IMR-90 (cell line): Measurements from ENCODE around the gene MRPL47. TPM values are rescaled to one million over a fixed set of nuclear protein-coding genes. Genes with fewer than 3 reads are reported as not detected.

ENCODE experiments used
- ATAC-seq: fragments of 200-7000 bp; cut with Tn5 transposase; 2 replicates; pipeline ENCODE4 v1.9.1; 2020; ENCODE audit warnings: low read depth, mild to moderate bottlenecking, moderate library complexity
- BruUV-seq: library from RNA; stranded (reverse); fragments of 400-500 nt; replicated peaks from 2 replicates; lab custom pipeline; 2021; lab: Mats Ljungman, UMichigan
- CTCF ChIA-PET: fragments of 300-600 bp; formaldehyde crosslinking; extraction: SDS; loops from one replicate; lab custom pipeline; 2021; ENCODE audit warnings: antibody characterized with exemption; lab: Yijun Ruan, JAX
- POLR2A ChIA-PET: fragments of 300-600 bp; sonication (Branson Sonifier 250); formaldehyde crosslinking; loops from one replicate; lab custom pipeline; 2022; ENCODE audit warnings: antibody characterized with exemption; ENCODE audit not compliant: unreplicated experiment; lab: Charles Lee
- DNase-seq: peaks from one replicate; pipeline ENCODE4 v3.0.0; 2013
- H2AFZ ChIP-seq: replicated peaks from 2 replicates; pipeline ENCODE3; 2013; ENCODE audit warnings: low read length, mild to moderate bottlenecking; ENCODE audit not compliant: poor library complexity
- H2AK5ac ChIP-seq: 2 replicates; pipeline ENCODE4 v1.6.1; 2013; ENCODE audit warnings: low read depth, low read length, inconsistent platforms
- H2AK9ac ChIP-seq: replicated peaks from 2 replicates; pipeline ENCODE3; 2013; ENCODE audit warnings: mild to moderate bottlenecking, low read depth, low read length, moderate library complexity; ENCODE audit not compliant: poor library complexity
- H2BK120ac ChIP-seq: 2 replicates; pipeline ENCODE4 v1.6.1; 2013; ENCODE audit warnings: low read depth, low read length, inconsistent platforms
- H2BK15ac ChIP-seq: 3 replicates; pipeline ENCODE4 v1.6.1; 2013; ENCODE audit warnings: low read depth, low read length, inconsistent platforms
- H2BK20ac ChIP-seq: 2 replicates; pipeline ENCODE4 v1.6.1; 2013; ENCODE audit warnings: low read depth, mild to moderate bottlenecking, inconsistent platforms, low read length, moderate library complexity
- H2BK5ac ChIP-seq: 2 replicates; pipeline ENCODE4 v1.6.1; 2013; ENCODE audit warnings: mild to moderate bottlenecking, low read depth, low read length, inconsistent platforms; ENCODE audit not compliant: poor library complexity, severe bottlenecking
- H3K14ac ChIP-seq: replicated peaks from 2 replicates; pipeline ENCODE4 v1.6.1; 2013; ENCODE audit warnings: low read depth, low read length, inconsistent platforms
- H3K18ac ChIP-seq: 2 replicates; pipeline ENCODE4 v1.6.1; 2013; ENCODE audit warnings: low read depth, low read length, control low read depth
- H3K23ac ChIP-seq: 2 replicates; pipeline ENCODE4 v1.6.1; 2013; ENCODE audit warnings: low read depth, low read length, inconsistent platforms
- H3K27ac ChIP-seq: 2 replicates; pipeline ENCODE4 v1.5.1; 2013; ENCODE audit warnings: mild to moderate bottlenecking, control low read depth, low read length; ENCODE audit not compliant: insufficient read depth
- H3K27me3 ChIP-seq: 2 replicates; pipeline ENCODE4 v1.6.1; 2013; ENCODE audit warnings: low read length; ENCODE audit not compliant: control insufficient read depth, insufficient read depth
- H3K36me3 ChIP-seq: 2 replicates; pipeline ENCODE4 v1.6.1; 2013; ENCODE audit warnings: low read length, mixed read lengths; ENCODE audit not compliant: control insufficient read depth, insufficient read depth
- H3K4ac ChIP-seq: 2 replicates; pipeline ENCODE4 v1.6.1; 2013; ENCODE audit warnings: low read depth, low read length, inconsistent platforms
- H3K4me1 ChIP-seq: 2 replicates; pipeline ENCODE4 v1.6.1; 2013; ENCODE audit warnings: low read length, mixed read lengths; ENCODE audit not compliant: control insufficient read depth, insufficient read depth
- H3K4me2 ChIP-seq: 2 replicates; pipeline ENCODE4 v1.6.1; 2013; ENCODE audit warnings: low read depth, mild to moderate bottlenecking, control low read depth, low read length, moderate library complexity
- H3K4me3 ChIP-seq: 2 replicates; pipeline ENCODE4 v1.5.1; 2013; ENCODE audit warnings: low read depth, mild to moderate bottlenecking, control low read depth, low read length, moderate library complexity; ENCODE audit not compliant: insufficient read depth
- H3K56ac ChIP-seq: 2 replicates; pipeline ENCODE4 v1.6.1; 2013; ENCODE audit warnings: low read length, inconsistent platforms; ENCODE audit not compliant: insufficient read depth; ENCODE audit errors: extremely low read depth
- H3K79me1 ChIP-seq, 2 experiments: 2 replicates each; pipeline ENCODE4 v1.6.1; 2013; ENCODE audit warnings: low read length in 2 of 2, inconsistent platforms in 1 of 2, low read depth in 1 of 2
- H3K9ac ChIP-seq: 2 replicates; pipeline ENCODE4 v1.6.1; 2013; ENCODE audit warnings: low read depth, low read length, control low read depth
- H3K9me1 ChIP-seq: 2 replicates; pipeline ENCODE4 v1.6.1; 2013; ENCODE audit warnings: low read length, inconsistent platforms; ENCODE audit not compliant: insufficient read depth
- H3K9me3 ChIP-seq: 2 replicates; pipeline ENCODE4 v1.6.1; 2013; ENCODE audit warnings: low read length; ENCODE audit not compliant: control insufficient read depth, insufficient read depth
- H4K20me1 ChIP-seq: 2 replicates; pipeline ENCODE4 v1.6.1; 2013; ENCODE audit warnings: low read length, inconsistent platforms; ENCODE audit not compliant: insufficient read depth
- H4K5ac ChIP-seq: 2 replicates; pipeline ENCODE4 v1.6.1; 2013; ENCODE audit warnings: mild to moderate bottlenecking, low read depth, low read length, control low read depth
- H4K8ac ChIP-seq, 2 experiments: 2 replicates each; pipeline ENCODE4 v1.6.1; 2013; ENCODE audit warnings: low read depth in 2 of 2, low read length in 2 of 2, control low read depth in 1 of 2, inconsistent platforms in 1 of 2
- H4K91ac ChIP-seq: 2 replicates; pipeline ENCODE4 v1.6.1; 2013; ENCODE audit warnings: low read depth, low read length, inconsistent platforms; ENCODE audit not compliant: insufficient read depth
- BHLHE40 ChIP-seq: fragments of 150-350 bp; IDR thresholded peaks from 2 replicates; pipeline ENCODE4 v1.6.1; 2016; ENCODE audit warnings: mild to moderate bottlenecking, low read depth, low read length
- CEBPB ChIP-seq: IDR thresholded peaks from 2 replicates; pipeline ENCODE4 v1.6.1; 2012; ENCODE audit warnings: low read depth, low read length, improper control_type of control experiment
- CHD1 ChIP-seq: IDR thresholded peaks from 2 replicates; pipeline ENCODE4 v1.6.1; 2012; ENCODE audit warnings: low read depth, low read length, improper control_type of control experiment
- FOS ChIP-seq: fragments of 150-350 bp; IDR thresholded peaks from 2 replicates; pipeline ENCODE4 v1.6.1; 2016; ENCODE audit warnings: low read depth, low read length
- MAFK ChIP-seq: IDR thresholded peaks from 2 replicates; pipeline ENCODE4 v1.6.1; 2012; ENCODE audit warnings: low read depth, low read length, improper control_type of control experiment
- MAZ ChIP-seq: IDR thresholded peaks from 2 replicates; pipeline ENCODE4 v1.6.1; 2012; ENCODE audit warnings: low read depth, mild to moderate bottlenecking, low read length, improper control_type of control experiment, moderate library complexity, borderline replicate concordance
- MXI1 ChIP-seq: IDR thresholded peaks from 2 replicates; pipeline ENCODE4 v1.6.1; 2012; ENCODE audit warnings: low read depth, mild to moderate bottlenecking, low read length, moderate library complexity, borderline replicate concordance
- NFE2L2 ChIP-seq: fragments of 150-350 bp; IDR thresholded peaks from 2 replicates; pipeline ENCODE4 v1.6.1; 2016; ENCODE audit warnings: low read depth, mild to moderate bottlenecking, low read length
- RAD21 ChIP-seq: IDR thresholded peaks from 2 replicates; pipeline ENCODE4 v1.6.1; 2012; ENCODE audit warnings: low read length, improper control_type of control experiment
- RCOR1 ChIP-seq: IDR thresholded peaks from 2 replicates; pipeline ENCODE4 v1.6.1; 2012; ENCODE audit warnings: mild to moderate bottlenecking, low read length, improper control_type of control experiment; ENCODE audit not compliant: insufficient replicate concordance
- RFX5 ChIP-seq: IDR thresholded peaks from 2 replicates; pipeline ENCODE4 v1.8.0; 2012; ENCODE audit warnings: low read depth, mild to moderate bottlenecking, low read length, moderate library complexity
- SMC3 ChIP-seq: fragments of 150-350 bp; IDR thresholded peaks from 2 replicates; pipeline ENCODE4 v1.6.1; 2016; ENCODE audit warnings: low read depth, mild to moderate bottlenecking, antibody characterized with exemption, low read length, moderate library complexity
- WGBS, 2 experiments: methylation state at CpG; one replicate each; pipeline versions ENCODE4 v1.1.5 to v1.1.7; 2013; ENCODE audit warnings: missing lambda C conversion rate in 2 of 2; ENCODE audit not compliant: insufficient read length in 1 of 2; ENCODE audit errors: extremely low coverage in 2 of 2; 5-methylcytosine and 5-hydroxymethylcytosine counted together
- dilution Hi-C: fragments of 300-500 bp; cut with HindIII; formaldehyde crosslinking; loops from one replicate; pipeline ENCODE4 v1.14.3; 2018; ENCODE audit warnings: low sequenced_read_pairs; ENCODE audit not compliant: unreplicated experiment
- in situ Hi-C: fragments of 300-500 bp; cut with MboI; formaldehyde crosslinking; loops from 3 replicates; pipeline ENCODE4 v1.14.3; 2019; ENCODE audit warnings: low sequenced_read_pairs, inconsistent platforms, mixed read lengths
- intact Hi-C: fragments of 100-400 bp; cut with micrococcal nuclease; formaldehyde crosslinking; loops from 2 replicates; pipeline ENCODE4 v1.10.0; 2022
- polyA plus RNA-seq, 3 experiments: library from polyadenylated mRNA; depleted of rRNA; stranded (reverse); fragments of >200 nt; gene quantifications; 2 replicates each; pipeline ENCODE4 v1.2.3, GENCODE V29; 2012; ENCODE audit warnings: low replicate concordance in 1 of 3
- total RNA-seq: library from RNA; depleted of rRNA; stranded (reverse); fragments of >200 nt; gene quantifications from 2 replicates; pipeline ENCODE4 v1.2.3, GENCODE V29; 2012
- TF ChIP-seq, protein P1 (sequence below): conservative IDR thresholded peaks from 2 replicates; pipeline ENCODE4 v1.5.1; 2012; ENCODE audit warnings: mild to moderate bottlenecking, low read depth, low read length, improper control_type of control experiment
- TF ChIP-seq, protein P2 (sequence below): fragments of 150-350 bp; IDR thresholded peaks from 2 replicates; pipeline ENCODE4 v1.6.1; 2016; ENCODE audit warnings: low read depth, mild to moderate bottlenecking, low read length, moderate library complexity, borderline replicate concordance
- TF ChIP-seq, protein P3 (sequence below): fragments of 150-350 bp; IDR thresholded peaks from 2 replicates; pipeline ENCODE4 v1.6.1; 2017; ENCODE audit warnings: mild to moderate bottlenecking, antibody characterized with exemption, low read length, low read depth

Gene MRPL47
- total and polyA plus RNA-seq, 2 of the 4 experiments (the other 2 are of a cell fraction) = 41.4 to 43.7 TPM

DNA sequence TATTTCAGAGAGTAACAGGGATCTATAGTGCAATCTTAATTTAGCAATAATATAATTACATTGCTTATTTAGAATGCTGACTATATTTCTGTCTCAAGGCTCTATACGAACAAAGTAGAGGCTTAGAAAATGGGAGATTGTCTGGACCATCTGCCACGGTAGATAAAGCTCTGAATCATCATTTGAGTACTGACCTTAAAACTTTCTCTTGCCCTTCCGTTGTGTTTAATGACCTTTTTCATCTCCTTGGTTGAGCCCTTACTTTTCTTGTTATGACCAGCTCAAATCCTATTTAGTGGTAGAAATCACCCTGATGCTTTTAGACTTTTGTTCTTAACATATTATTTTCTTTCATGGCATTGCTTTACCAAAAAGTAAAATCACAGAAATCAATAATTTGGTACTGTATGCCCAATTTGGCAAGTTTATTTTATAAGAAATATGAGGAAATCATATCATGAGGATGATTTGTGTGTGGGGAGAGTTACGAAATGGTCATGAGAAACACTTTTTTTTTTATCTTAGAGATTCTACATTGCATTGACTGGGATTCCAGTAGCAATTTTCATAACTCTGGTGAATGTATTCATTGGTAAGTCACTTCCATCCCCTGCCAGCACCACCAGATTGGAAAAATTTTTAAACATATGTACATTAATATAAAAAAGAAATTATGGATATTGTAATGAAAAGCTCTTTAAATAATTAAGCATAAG, 11.2 kb upstream of the MRPL47 start:
- CTCF ChIA-PET = interaction anchor here (0.5 to 3.0 kb wide), 3 partner anchors 9 to 37 kb away, joined by 3 to 8 read pairs (median 4); partner anchors contain the start of gene USP13
- TF ChIP-seq, protein P1, sequence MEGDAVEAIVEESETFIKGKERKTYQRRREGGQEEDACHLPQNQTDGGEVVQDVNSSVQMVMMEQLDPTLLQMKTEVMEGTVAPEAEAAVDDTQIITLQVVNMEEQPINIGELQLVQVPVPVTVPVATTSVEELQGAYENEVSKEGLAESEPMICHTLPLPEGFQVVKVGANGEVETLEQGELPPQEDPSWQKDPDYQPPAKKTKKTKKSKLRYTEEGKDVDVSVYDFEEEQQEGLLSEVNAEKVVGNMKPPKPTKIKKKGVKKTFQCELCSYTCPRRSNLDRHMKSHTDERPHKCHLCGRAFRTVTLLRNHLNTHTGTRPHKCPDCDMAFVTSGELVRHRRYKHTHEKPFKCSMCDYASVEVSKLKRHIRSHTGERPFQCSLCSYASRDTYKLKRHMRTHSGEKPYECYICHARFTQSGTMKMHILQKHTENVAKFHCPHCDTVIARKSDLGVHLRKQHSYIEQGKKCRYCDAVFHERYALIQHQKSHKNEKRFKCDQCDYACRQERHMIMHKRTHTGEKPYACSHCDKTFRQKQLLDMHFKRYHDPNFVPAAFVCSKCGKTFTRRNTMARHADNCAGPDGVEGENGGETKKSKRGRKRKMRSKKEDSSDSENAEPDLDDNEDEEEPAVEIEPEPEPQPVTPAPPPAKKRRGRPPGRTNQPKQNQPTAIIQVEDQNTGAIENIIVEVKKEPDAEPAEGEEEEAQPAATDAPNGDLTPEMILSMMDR = no peak
- TF ChIP-seq RFX5 (no peak), CHD1 (no peak), FOS (no peak), RAD21 (no peak), RCOR1 (no peak), NFE2L2 (no peak), CEBPB (no peak), MAFK (no peak), MAZ (no peak), MXI1 (no peak), SMC3 (no peak), BHLHE40 (no peak)
- TF ChIP-seq, protein P2, sequence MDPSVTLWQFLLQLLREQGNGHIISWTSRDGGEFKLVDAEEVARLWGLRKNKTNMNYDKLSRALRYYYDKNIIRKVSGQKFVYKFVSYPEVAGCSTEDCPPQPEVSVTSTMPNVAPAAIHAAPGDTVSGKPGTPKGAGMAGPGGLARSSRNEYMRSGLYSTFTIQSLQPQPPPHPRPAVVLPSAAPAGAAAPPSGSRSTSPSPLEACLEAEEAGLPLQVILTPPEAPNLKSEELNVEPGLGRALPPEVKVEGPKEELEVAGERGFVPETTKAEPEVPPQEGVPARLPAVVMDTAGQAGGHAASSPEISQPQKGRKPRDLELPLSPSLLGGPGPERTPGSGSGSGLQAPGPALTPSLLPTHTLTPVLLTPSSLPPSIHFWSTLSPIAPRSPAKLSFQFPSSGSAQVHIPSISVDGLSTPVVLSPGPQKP = no peak
- TF ChIP-seq, protein P3, sequence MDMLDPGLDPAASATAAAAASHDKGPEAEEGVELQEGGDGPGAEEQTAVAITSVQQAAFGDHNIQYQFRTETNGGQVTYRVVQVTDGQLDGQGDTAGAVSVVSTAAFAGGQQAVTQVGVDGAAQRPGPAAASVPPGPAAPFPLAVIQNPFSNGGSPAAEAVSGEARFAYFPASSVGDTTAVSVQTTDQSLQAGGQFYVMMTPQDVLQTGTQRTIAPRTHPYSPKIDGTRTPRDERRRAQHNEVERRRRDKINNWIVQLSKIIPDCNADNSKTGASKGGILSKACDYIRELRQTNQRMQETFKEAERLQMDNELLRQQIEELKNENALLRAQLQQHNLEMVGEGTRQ = no peak

More for the DNA sequence above, 11.2 kb upstream of the MRPL47 start:
- WGBS, 2 experiments = 100% methylated on average over 1 of the region's 4 CpGs; no CpG with 5 or more reads in 1 of the 2 experiments
- no peak for ATAC-seq
- dilution Hi-C loops (no loop called here), intact Hi-C loops (no loop called here), in situ Hi-C loops (no loop called here)
- no peak overlapping the region for H2AK9ac ChIP-seq
- H3K4me1 ChIP-seq = peaks cover 4% of the 10 kb centered on the region
- no peak overlapping the region for H4K5ac ChIP-seq
- POLR2A ChIA-PET = no interaction called here
- H4K8ac ChIP-seq = no peak overlapping the region
- no peak overlapping the region for H3K18ac ChIP-seq
- H3K4me3 ChIP-seq = no peak overlapping the region
- H3K4ac ChIP-seq = no peak overlapping the region
- H2BK20ac ChIP-seq = no peak overlapping the region
- no peak overlapping the region for H3K23ac ChIP-seq
- H3K14ac ChIP-seq = no peak overlapping the region
- H3K56ac ChIP-seq = no peak overlapping the region
- no peak overlapping the region for H3K9ac ChIP-seq
- no peak overlapping the region for H3K4me2 ChIP-seq
- no peaks in the 10 kb centered on the region; the same call in 1 of the 2 replicates for H4K20me1 ChIP-seq
- no TSS peak for BruUV-seq
- no peaks in the 10 kb centered on the region for H3K9me3 ChIP-seq
- H2BK15ac ChIP-seq = no peak overlapping the region
- no peaks in the 10 kb centered on the region for H3K9me1 ChIP-seq
- no peak overlapping the region for H2AFZ ChIP-seq
- H2AK5ac ChIP-seq = no peak overlapping the region
- no peak overlapping the region for H3K27ac ChIP-seq
- no peaks in the 10 kb centered on the region for H3K27me3 ChIP-seq
- H2BK5ac ChIP-seq = no peak overlapping the region
- no peak overlapping the region for H2BK120ac ChIP-seq
- H3K79me1 ChIP-seq = peaks cover 3 to 13% of the 10 kb centered on the region in 2 experiments; a peak in 3 of 4 replicates
- peaks cover 4% of the 10 kb centered on the region; the same call in 1 of the 2 replicates for H3K36me3 ChIP-seq
- peak; percentile 10 for DNase-seq
- no peak overlapping the region for H4K91ac ChIP-seq
